Lower leg skin (tissue), 4 donors: ENCODE results near the gene WIZ. TPM values are rescaled to one million over a fixed set of nuclear protein-coding genes. Genes with fewer than 3 reads are reported as not detected.

ENCODE experiments used
- DNase-seq, 2 donors: peaks; one replicate each; pipeline ENCODE4 v3.0.0-alpha.2; 2019; ENCODE audit warnings: low spot score in 2 of 2
- H3K4me3 ChIP-seq: fragments of 200-600 bp; sonication (generic); 2 replicates; pipeline ENCODE4 v1.5.1; 2017; ENCODE audit warnings: mild to moderate bottlenecking, low read depth; ENCODE audit not compliant: poor library complexity, severe bottlenecking
- POLR2A ChIP-seq, 2 donors: fragments of 450-650 bp; IDR thresholded peaks; one replicate each; pipeline ENCODE4 v1.6.1; 2016 to 2017; ENCODE audit warnings: antibody characterized with exemption in 2 of 2, mild to moderate bottlenecking in 1 of 2, moderate library complexity in 1 of 2
- WGBS, 2 donors: methylation state at CpG; one replicate each; pipeline ENCODE4 v1.1.5; 2018; 5-methylcytosine and 5-hydroxymethylcytosine counted together
- intact Hi-C: fragments of 100-400 bp; cut with DNase I; formaldehyde crosslinking; loops from one replicate; pipeline ENCODE4 v1.15.0; 2023; ENCODE audit warnings: low total_unique reads
- total RNA-seq, 4 donors: library from RNA; depleted of rRNA; stranded (reverse); fragments of >200 nt; gene quantifications; one replicate each; pipeline ENCODE4 v1.1.0, GENCODE V29; 2016
- TF ChIP-seq, protein P1 (sequence below), 3 donors: fragments of 450-650 bp; IDR thresholded peaks; one replicate each; pipeline ENCODE4 v1.5.1; 2016; ENCODE audit warnings: antibody characterized with exemption in 3 of 3, mild to moderate bottlenecking in 3 of 3, moderate library complexity in 2 of 3

The WIZ gene
- total RNA-seq, 4 donors from 2014 or later, result 28.4 to 52.9 (median 43.8) TPM

GRCh38 chr19:15443838-15444237 is 5.9 kb downstream of the WIZ start:
- intact Hi-C loops, result no loop called here
- no peak for TF ChIP-seq POLR2A (IDR thresholded peaks at IDR 0.05)
- TF ChIP-seq, protein P1, sequence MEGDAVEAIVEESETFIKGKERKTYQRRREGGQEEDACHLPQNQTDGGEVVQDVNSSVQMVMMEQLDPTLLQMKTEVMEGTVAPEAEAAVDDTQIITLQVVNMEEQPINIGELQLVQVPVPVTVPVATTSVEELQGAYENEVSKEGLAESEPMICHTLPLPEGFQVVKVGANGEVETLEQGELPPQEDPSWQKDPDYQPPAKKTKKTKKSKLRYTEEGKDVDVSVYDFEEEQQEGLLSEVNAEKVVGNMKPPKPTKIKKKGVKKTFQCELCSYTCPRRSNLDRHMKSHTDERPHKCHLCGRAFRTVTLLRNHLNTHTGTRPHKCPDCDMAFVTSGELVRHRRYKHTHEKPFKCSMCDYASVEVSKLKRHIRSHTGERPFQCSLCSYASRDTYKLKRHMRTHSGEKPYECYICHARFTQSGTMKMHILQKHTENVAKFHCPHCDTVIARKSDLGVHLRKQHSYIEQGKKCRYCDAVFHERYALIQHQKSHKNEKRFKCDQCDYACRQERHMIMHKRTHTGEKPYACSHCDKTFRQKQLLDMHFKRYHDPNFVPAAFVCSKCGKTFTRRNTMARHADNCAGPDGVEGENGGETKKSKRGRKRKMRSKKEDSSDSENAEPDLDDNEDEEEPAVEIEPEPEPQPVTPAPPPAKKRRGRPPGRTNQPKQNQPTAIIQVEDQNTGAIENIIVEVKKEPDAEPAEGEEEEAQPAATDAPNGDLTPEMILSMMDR (IDR thresholded peaks at IDR 0.05), result no peak
- no peak overlapping the region for H3K4me3 ChIP-seq
- WGBS, 2 donors, result 47 to 55% methylated on average over 10 of the region's 10 CpGs
- peak in 1 of 2 donors; percentile 77 for DNase-seq

DNA sequence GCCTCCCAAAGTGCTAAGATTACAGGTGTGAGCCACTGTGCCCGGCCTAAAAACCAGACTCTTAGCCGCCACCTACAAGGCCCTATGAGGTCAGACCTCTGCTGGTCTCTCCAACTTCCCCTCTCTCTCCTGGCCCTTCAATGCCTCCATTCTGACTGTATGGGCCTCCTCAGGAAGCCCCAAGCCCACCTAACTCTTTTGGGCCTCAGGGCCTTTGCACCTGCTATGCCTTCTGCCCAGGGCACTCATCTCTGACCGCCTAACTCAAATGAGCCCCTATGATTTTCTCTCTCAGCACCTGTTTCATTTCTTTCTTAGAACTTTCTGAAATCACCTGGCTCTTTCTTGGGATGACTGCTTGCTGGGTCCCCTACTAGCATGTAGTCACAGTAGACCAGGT is 6.4 kb downstream of the WIZ start:
- H3K4me3 ChIP-seq, result no peak overlapping the region
- intact Hi-C loops, result no loop called here
- no peak for TF ChIP-seq POLR2A (IDR thresholded peaks at IDR 0.05)
- TF ChIP-seq, protein P1 (IDR thresholded peaks at IDR 0.05), result no peak
- WGBS, 2 donors, result 92 to 98% methylated on average over 3 of the region's 3 CpGs
- no peak for DNase-seq

- no peak overlapping the region for H3K4me3 ChIP-seq
- intact Hi-C loops, result no loop called here
- no peak for TF ChIP-seq POLR2A (IDR thresholded peaks at IDR 0.05)
- TF ChIP-seq, protein P1 (IDR thresholded peaks at IDR 0.05), result no peak
- no peak for DNase-seq
- whole genome bisulfite sequencing, 2 donors, result 86% methylated on average over 8 to 12 of the region's 13 CpGs
Observed at GRCh38 chr19:15442142-15442920, 7.4 kb downstream of the WIZ start.

GRCh38 chr19:15441317-15441716 is 8.4 kb downstream of the WIZ start:
- intact Hi-C loops, result no loop called here
- H3K4me3 ChIP-seq, result no peak overlapping the region
- TF ChIP-seq, protein P1 (IDR thresholded peaks at IDR 0.05), result no peak
- 85% methylated on average over 3 of the region's 3 CpGs for WGBS, 2 donors
- DNase-seq, result no peak

DNA sequence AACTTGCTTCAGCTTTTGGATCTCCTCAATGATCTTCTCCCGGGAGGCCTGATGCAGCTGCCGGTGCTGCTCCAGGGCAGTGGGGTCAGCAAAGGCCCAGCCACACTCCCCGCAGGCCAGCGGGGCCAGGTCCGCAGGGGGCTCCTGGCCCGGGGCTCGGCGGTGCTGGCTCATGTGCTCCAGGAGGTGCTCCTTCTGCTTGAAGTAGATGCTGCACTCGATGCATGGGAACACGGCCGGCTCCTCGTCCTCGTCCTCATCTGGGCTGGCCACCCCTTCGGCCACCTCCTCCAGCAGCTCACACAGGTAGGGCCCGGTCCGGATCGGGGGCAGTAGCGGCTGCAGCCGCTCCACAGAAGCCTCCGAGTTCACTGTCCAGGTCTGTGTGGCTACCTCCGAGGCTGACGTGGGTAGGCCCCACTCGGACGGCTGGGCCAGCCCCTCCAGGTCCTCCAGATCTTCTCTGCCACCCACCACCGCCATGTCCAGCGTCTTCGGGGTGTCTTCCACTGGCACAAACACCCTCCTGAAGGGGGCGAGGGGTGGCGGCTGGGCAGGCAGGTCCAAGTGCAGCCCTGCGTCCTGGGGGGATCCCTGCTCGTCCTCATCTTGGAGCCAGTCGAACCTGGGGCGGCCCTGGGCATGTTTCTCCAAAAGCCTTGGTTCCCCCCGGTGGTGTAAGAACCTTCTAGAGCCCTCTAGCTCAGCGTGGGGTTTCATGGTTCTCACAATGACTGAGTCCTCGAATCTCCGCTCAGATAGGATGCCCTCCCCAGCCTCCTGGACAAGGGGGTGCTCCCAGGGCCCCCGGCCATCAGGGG is 9.7 kb downstream of the WIZ start:
- DNase-seq, result no peak
- WGBS, 2 donors, result 88 to 91% methylated on average over 30 to 38 of the region's 38 CpGs
- H3K4me3 ChIP-seq, result no peak overlapping the region
- no peak for TF ChIP-seq POLR2A (IDR thresholded peaks at IDR 0.05)
- TF ChIP-seq, protein P1 (IDR thresholded peaks at IDR 0.05), result no peak
- intact Hi-C loops, result no loop called here
